Stimulated activated CD8-positive, alpha-beta memory T cell treated with anti-CD3 and anti-CD28 coated beads, Interleukin-7, amount 100 ng/mL, for 4 hours (primary cell): ENCODE results near the gene TPTE2.
"Not testable (repeated sequence)": the region's sequence is repeated elsewhere in the genome, so short reads cannot be mapped to it uniquely, and the experiment has no call there.

Source experiments
- DNase-seq, 2 donors: peaks; one replicate each; pipeline ENCODE4 v3.0.0-alpha.2; 2020; ENCODE audit warnings: low read depth in 2 of 2

Gene TPTE2

DNA sequence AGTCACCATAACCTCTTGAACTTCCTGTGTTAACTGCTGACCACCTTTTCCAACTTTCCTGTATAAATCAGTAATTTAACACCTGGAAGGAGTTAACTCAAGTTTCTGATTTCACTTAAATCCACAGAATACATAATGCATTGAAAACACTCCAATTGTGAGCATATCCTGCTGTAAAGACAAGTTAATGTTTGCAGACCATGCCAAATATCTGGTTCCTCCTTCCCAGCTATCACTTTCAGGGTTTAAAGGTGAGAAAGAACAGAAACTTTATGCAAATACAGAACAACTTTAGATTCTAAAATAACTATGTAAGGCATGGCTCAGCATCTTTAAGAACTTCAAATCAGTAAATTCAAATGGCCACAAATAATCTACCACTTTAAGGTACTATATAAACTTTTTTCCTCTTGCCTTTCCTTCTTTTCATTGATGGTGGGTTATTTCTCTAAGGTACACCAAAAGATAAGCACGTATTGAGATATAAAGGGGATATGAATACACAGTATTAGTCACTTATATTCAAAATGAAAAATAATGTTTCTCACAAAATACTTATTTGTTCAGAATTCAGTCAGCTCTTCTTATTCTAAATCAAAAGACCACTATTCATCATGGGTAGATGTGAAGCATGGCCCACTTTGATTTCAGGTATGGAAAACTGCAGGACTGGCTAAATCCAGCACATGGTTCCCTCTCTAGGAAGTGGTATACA lies 6.6 kb upstream of the TPTE2 start:
- no peak for DNase-seq

- no peak for DNase-seq
Observed at GRCh38 chr13:19561585-19561984, 253 bp upstream of the TPTE2 start.

- not testable (repeated sequence) for DNase-seq
Observed at GRCh38 chr13:19560672-19561071, 660 bp downstream of the TPTE2 start.

DNA sequence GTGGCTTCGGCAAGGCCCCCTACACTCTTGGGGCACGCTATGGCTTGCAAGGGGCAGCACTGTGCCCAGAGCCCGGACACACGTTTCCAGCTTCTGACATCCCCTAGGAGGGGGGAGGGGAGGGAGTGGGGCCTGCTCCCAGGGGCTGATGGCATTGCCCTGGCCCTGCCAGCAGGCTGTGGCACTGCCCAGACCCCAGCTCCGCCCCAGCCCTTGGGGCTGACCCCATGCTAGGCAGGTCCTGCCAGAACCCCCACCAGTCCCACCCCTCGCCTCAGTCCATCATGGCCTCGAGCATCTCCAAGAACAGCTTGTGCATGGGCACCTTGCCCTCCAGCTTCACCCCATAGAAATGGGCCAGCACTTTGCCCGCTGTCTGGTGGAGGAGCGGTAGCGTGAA lies 1.6 kb downstream of the TPTE2 start:
- DNase-seq: not testable (repeated sequence)

GRCh38 chr13:19557287-19557686 lies 4.0 kb downstream of the TPTE2 start:
- not testable (repeated sequence) for DNase-seq

DNA sequence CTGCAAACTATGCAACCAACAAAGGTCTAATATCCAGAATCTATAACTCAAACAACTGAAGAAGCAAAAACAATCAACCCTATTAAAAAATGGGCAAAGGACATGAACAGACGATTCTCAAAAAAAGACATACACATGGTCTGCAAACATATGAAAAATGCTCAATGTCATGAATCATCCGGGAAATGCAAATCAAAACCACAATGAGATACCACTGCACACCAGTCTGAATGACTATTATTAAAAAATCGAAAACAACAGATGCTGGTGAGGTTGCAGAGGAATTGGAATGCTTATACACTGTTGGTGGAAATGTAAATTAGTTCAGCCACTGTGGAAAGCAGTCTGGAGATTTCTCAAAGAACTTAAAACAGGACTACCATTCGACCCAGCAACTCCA lies 12.1 kb downstream of the TPTE2 start:
- not testable (repeated sequence) for DNase-seq

DNA sequence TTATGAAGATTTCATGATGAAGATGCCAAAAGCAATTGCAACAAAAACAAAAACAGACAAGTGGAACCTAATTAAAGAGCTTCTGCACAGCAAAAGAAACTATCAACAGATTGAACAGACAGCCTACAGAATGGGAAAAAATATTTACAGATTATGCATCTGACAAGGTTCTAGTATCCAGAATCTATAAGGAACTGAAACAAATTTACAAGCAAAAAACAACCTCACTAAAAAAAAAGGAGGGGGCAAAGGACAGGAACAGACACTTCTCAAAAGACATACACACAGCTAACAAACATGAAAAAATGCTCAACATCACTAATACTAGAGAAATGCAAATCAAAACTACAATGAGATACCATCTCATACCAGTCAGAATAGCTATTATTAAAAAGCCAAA lies 35.7 kb downstream of the TPTE2 start:
- not testable (repeated sequence) for DNase-seq

DNA sequence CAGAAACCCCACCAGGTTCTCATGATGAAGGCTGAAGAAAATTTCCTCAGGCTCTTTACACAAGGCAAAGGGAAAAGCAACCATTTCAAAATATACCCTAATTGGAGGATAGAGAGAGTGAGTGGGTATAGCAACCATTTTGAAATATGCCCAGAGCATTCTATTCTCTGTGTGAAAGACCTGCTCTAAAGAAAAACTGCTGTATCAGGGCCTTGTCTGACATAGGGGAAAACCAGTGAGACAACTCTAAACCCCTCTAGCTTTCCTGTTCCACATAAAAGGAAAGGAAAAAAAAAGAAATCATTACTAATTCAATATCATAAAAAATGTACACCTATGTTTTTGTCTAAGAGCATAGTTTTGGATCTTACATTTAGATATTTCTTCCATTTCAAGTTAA lies 42.3 kb downstream of the TPTE2 start:
- no peak for DNase-seq

DNA sequence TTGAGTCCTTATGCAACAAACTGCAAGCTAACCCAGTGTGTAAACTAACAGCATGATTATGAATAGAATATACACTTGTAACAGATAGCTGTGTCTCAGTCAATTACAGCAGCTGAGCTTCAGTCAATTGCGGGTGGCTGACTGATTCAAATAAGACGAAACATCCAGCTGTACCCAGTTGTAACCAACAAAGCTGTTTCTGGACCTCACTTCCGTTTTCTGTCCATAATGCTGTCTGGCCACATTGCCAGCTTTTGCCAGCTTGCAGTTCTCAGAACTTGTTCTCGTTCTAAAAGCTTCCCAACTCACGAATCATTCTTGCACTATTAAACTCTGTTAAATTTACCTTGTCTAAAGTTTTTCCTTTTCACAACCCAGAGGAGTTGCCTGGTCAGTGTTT lies 53.7 kb downstream of the TPTE2 start:
- not testable (repeated sequence) for DNase-seq

DNA sequence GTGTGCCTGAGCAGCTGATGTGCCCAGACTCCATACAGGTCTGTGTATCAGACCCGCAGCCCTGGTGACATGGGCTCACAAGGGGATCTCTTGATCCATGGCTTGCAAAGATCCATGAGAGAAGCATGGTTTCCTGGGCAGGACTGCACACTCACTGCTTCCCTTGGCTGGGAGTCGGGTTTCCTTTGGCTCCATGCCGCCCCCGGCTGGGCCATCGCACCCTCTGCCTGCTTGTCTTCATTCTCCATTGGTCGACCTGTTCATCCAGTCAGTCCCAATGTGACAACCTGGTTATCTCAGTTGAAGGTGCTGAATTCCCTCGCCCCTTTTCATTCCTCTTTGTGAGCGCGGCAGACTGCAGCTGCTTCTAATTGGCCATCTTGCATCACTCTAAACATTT lies 101.2 kb downstream of the TPTE2 start:
- DNase-seq: not testable (repeated sequence)

DNA sequence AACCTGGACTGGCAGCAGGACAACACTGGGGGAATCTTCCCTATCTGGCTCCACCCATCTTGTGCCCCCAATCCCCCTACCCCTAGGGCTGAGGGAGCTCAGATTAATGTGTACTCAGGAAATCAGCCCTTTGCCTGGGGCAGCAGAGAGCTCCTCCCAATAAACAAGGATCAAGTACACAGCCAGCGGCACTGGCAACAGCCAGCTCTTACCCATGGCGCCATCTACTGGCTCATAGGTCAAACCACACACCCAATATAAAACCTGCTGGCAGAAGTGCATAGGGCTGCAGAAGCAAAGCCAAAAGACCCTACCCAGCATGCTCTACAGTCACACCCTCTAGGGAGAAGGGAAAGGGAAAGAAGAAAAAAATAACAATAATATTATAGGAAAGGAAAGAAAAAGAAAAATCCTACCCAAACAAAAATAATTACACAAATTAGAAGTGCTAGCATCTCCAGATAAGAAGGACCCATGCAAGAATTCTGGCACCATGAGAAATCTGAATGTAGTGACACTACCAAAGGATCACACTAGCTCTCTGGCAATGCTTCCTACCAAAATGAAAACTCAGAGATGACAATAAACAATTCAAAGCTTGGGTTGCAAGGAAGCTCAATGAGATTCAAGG lies 122.2 kb downstream of the TPTE2 start:
- DNase-seq: not testable (repeated sequence)

DNA sequence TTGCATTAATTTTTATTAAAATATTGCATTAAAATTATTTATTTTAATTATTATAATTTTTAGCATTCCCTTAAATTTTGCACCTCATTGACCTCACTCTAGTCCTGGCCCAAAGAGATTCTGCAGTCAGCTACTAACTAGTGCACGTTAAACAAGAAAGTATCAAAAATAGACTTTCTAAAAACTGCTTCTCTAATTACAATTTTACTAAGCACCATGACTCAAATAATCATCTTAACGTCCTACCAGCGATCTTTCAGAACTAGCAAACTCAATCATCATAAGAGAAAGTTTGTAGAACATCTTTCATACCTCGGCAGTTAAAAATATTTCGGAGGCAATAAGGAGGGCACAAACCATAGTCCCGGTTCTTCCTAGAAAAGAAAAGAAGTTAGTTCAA lies 123.6 kb downstream of the TPTE2 start:
- not testable (repeated sequence) for DNase-seq

- not testable (repeated sequence) for DNase-seq
Observed at GRCh38 chr13:19422236-19422635, 139.1 kb downstream of the TPTE2 start.

- not testable (repeated sequence) for DNase-seq
Observed at GRCh38 chr13:19412494-19412893, 148.8 kb downstream of the TPTE2 start.

GRCh38 chr13:19382746-19383511 lies 178.4 kb downstream of the TPTE2 start:
- not testable (repeated sequence) for DNase-seq

- no peak for DNase-seq
Observed at GRCh38 chr13:19382111-19382510, 179.2 kb downstream of the TPTE2 start.
